GM06990 (cell line): Measurements from ENCODE around the gene SYNDIG1L.

Source experiments
- DNase-seq: peaks from one replicate; pipeline ENCODE4 v3.0.0-alpha.2; 2011; ENCODE audit not compliant: insufficient read length; ENCODE audit errors: extremely low read depth
- H3K27me3 ChIP-seq: replicated peaks from 2 replicates; pipeline ENCODE4 v1.6.0; 2011; ENCODE audit warnings: low read length; ENCODE audit not compliant: control insufficient read depth, insufficient read depth
- H3K36me3 ChIP-seq: 2 replicates; pipeline ENCODE4 v1.5.1; 2011; ENCODE audit warnings: low read length; ENCODE audit not compliant: control insufficient read depth, insufficient read depth
- H3K4me3 ChIP-seq: replicated peaks from 2 replicates; pipeline ENCODE4 v1.5.1; 2011; ENCODE audit warnings: low read depth, mild to moderate bottlenecking, control low read depth, low read length
- CTCF ChIP-seq: IDR thresholded peaks from 2 replicates; pipeline ENCODE4 v1.5.1; 2011; ENCODE audit warnings: low read length, control low read depth, mild to moderate bottlenecking, inconsistent platforms; ENCODE audit not compliant: insufficient read depth, poor library complexity, severe bottlenecking

SYNDIG1L gene

GRCh38 chr14:74419086-74419485 lies 6.9 kb downstream of the SYNDIG1L start:
- H3K36me3 ChIP-seq: no peaks in the 10 kb centered on the region
- TF ChIP-seq CTCF: no peak
- H3K4me3 ChIP-seq: no peak overlapping the region
- no peak for DNase-seq
- H3K27me3 ChIP-seq: peaks cover 2% of the 10 kb centered on the region

GRCh38 chr14:74418031-74418430 lies 8.0 kb downstream of the SYNDIG1L start:
- Histone ChIP-seq H3K27me3 (peaks cover 2% of the 10 kb centered on the region), H3K36me3 (no peaks in the 10 kb centered on the region), H3K4me3 (no peak overlapping the region)
- DNase-seq: no peak
- TF ChIP-seq CTCF: no peak

- Histone ChIP-seq H3K4me3 (no peak overlapping the region), H3K27me3 (peaks cover 2% of the 10 kb centered on the region), H3K36me3 (no peaks in the 10 kb centered on the region)
- DNase-seq: no peak
- TF ChIP-seq CTCF: no peak
These were observed 8.4 kb downstream of the SYNDIG1L start for GRCh38 chr14:74417611-74418010.

GRCh38 chr14:74417201-74417600 lies 8.8 kb downstream of the SYNDIG1L start:
- DNase-seq: no peak
- no peak overlapping the region for H3K4me3 ChIP-seq
- no peaks in the 10 kb centered on the region for H3K36me3 ChIP-seq
- H3K27me3 ChIP-seq: peaks cover 2% of the 10 kb centered on the region
- no peak for TF ChIP-seq CTCF

- Histone ChIP-seq H3K36me3 (no peaks in the 10 kb centered on the region), H3K27me3 (peaks cover 2% of the 10 kb centered on the region), H3K4me3 (no peak overlapping the region)
- no peak for DNase-seq
- TF ChIP-seq CTCF: no peak
These were observed 10.9 kb downstream of the SYNDIG1L start for GRCh38 chr14:74415115-74415437.

- Histone ChIP-seq H3K4me3 (no peak overlapping the region), H3K36me3 (no peaks in the 10 kb centered on the region), H3K27me3 (peaks cover 2% of the 10 kb centered on the region)
- no peak for DNase-seq
- TF ChIP-seq CTCF: no peak
These were observed 11.5 kb downstream of the SYNDIG1L start for GRCh38 chr14:74414403-74415114.
